A549 (cell line): Measurements from ENCODE around the gene RNF10. TPM values are rescaled to one million over a fixed set of nuclear protein-coding genes. Genes with fewer than 3 reads are reported as not detected.
"Not testable (repeated sequence)": the region's sequence is repeated elsewhere in the genome, so short reads cannot be mapped to it uniquely, and the experiment has no call there.

ENCODE experiments used
- ATAC-seq, 2 experiments: fragments of 200-7000 bp in 1 of 2; fragments of >200 bp in 1 of 2; cut with Nextera tagmentation in 1 of 2; cut with Tn5 transposase in 1 of 2; 3 replicates each; pipeline versions ENCODE4 v1.8.0 to v1.9.1; 2018 to 2020; ENCODE audit warnings: mild to moderate bottlenecking in 1 of 2, moderate library complexity in 1 of 2
- CTCF ChIA-PET: fragments of 300-600 bp; sonication (Branson Sonifier 250); formaldehyde crosslinking; extraction: SDS; loops from one replicate; lab custom pipeline; 2021; ENCODE audit warnings: antibody characterized with exemption, inconsistent platforms; lab: Yijun Ruan, JAX
- POLR2A ChIA-PET: fragments of 350-600 bp; formaldehyde crosslinking; extraction: SDS; loops from one replicate; lab custom pipeline; 2021; ENCODE audit warnings: antibody characterized with exemption, inconsistent platforms; lab: Yijun Ruan, JAX
- DNase-seq, 2 experiments: peaks; one replicate each; pipeline versions ENCODE4 v3.0.0 to v3.0.0-alpha.2; 2011 to 2016; ENCODE audit warnings: low read depth in 1 of 2, low spot score in 1 of 2
- FAIRE-seq: peaks from 2 replicates; lab custom pipeline; 2011; peaks lifted over from hg19 to GRCh38; lab: Jason Lieb, UNC
- H3K27ac ChIP-seq, 2 experiments: fragments of >200 bp; sonication (Bioruptor Twin); formaldehyde crosslinking; 3 replicates each; pipeline ENCODE4 v1.5.1; 2016 to 2017
- H3K4me1 ChIP-seq: fragments of >200 bp; sonication (Bioruptor Twin); formaldehyde crosslinking; 3 replicates; pipeline ENCODE4 v1.6.1; 2016
- H3K4me2 ChIP-seq: fragments of >200 bp; sonication (Bioruptor Twin); formaldehyde crosslinking; 3 replicates; pipeline ENCODE4 v1.6.1; 2016
- H3K4me3 ChIP-seq: fragments of >200 bp; sonication (Bioruptor Twin); formaldehyde crosslinking; 3 replicates; pipeline ENCODE4 v1.5.1; 2016
- H3K9me3 ChIP-seq: fragments of >200 bp; sonication (Bioruptor Twin); formaldehyde crosslinking; 3 replicates; pipeline ENCODE4 v1.6.1; 2016
- BHLHE40 ChIP-seq: IDR thresholded peaks from 2 replicates; pipeline ENCODE4 v1.6.1; 2012; ENCODE audit warnings: low read depth, low read length, inconsistent platforms
- CEBPB ChIP-seq, 2 experiments: fragments of >200 bp in 1 of 2; sonication (Bioruptor Twin) in 1 of 2; formaldehyde crosslinking in 1 of 2; IDR thresholded peaks; 2 replicates each; pipeline ENCODE4 v1.6.1; 2012 to 2016
- EHF ChIP-seq: fragments of 250-450 bp; sonication (Bioruptor Pico); IDR thresholded peaks from 2 replicates; pipeline ENCODE4 v1.5.0; 2020; ENCODE audit warnings: mild to moderate bottlenecking
- EP300 ChIP-seq, 2 experiments: fragments of >200 bp; sonication (Bioruptor Twin); formaldehyde crosslinking; IDR thresholded peaks; 2 replicates in 1 of 2; 3 replicates in 1 of 2; pipeline ENCODE4 v1.6.1; 2016 to 2017
- FOSL2 ChIP-seq, 2 experiments: fragments of 450-650 bp in 1 of 2; fragments of >200 bp in 1 of 2; sonication (Bioruptor Twin) in 1 of 2; formaldehyde crosslinking; IDR thresholded peaks; 2 replicates each; pipeline versions ENCODE4 v1.5.0 to v1.6.1; 2016 to 2020; ENCODE audit warnings: mild to moderate bottlenecking in 1 of 2, moderate library complexity in 1 of 2
- FOXS1 ChIP-seq: fragments of 250-450 bp; sonication (Bioruptor Pico); IDR thresholded peaks from 2 replicates; pipeline ENCODE4 v1.5.0; 2020; ENCODE audit warnings: mild to moderate bottlenecking, moderate library complexity
- HDAC2 ChIP-seq: fragments of 200-600 bp; sonication (generic); IDR thresholded peaks from 2 replicates; pipeline ENCODE4 v1.6.1; 2016
- HOXA7 ChIP-seq: fragments of 250-450 bp; sonication (Bioruptor Pico); IDR thresholded peaks from 2 replicates; pipeline ENCODE4 v1.5.0; 2020; ENCODE audit warnings: mild to moderate bottlenecking, moderate library complexity
- HOXB5 ChIP-seq: fragments of 250-450 bp; sonication (Bioruptor Pico); IDR thresholded peaks from 2 replicates; pipeline ENCODE4 v1.5.0; 2020; ENCODE audit warnings: mild to moderate bottlenecking, moderate library complexity
- POLR2A ChIP-seq: IDR thresholded peaks from 2 replicates; pipeline ENCODE4 v1.6.1; 2012; ENCODE audit warnings: mild to moderate bottlenecking, low read length
- RAD21 ChIP-seq, 2 experiments: fragments of >200 bp in 1 of 2; sonication (Bioruptor Twin) in 1 of 2; formaldehyde crosslinking in 1 of 2; IDR thresholded peaks in 1 of 2; conservative IDR thresholded peaks in 1 of 2; 2 replicates in 1 of 2; 3 replicates in 1 of 2; pipeline ENCODE4 v1.6.1; 2012 to 2018; ENCODE audit warnings: inconsistent platforms in 1 of 2
- RCOR1 ChIP-seq: fragments of 150-350 bp; IDR thresholded peaks from 2 replicates; pipeline ENCODE4 v1.6.1; 2014; ENCODE audit warnings: antibody characterized with exemption, low read length, low read depth
- RFX5 ChIP-seq: fragments of 450-650 bp; IDR thresholded peaks from 2 replicates; pipeline ENCODE4 v1.7.1; 2014; ENCODE audit warnings: antibody characterized with exemption, mild to moderate bottlenecking, moderate library complexity
- TFCP2L1 ChIP-seq: fragments of 250-450 bp; sonication (Bioruptor Pico); IDR thresholded peaks from 2 replicates; pipeline ENCODE4 v1.5.0; 2021; ENCODE audit warnings: mild to moderate bottlenecking
- ZC3H11A ChIP-seq: fragments of 450-650 bp; IDR thresholded peaks from 2 replicates; pipeline ENCODE4 v1.6.1; 2014; ENCODE audit warnings: antibody characterized with exemption, mild to moderate bottlenecking
- ZFP36 ChIP-seq: fragments of 450-650 bp; IDR thresholded peaks from 2 replicates; pipeline ENCODE4 v1.6.1; 2014; ENCODE audit warnings: borderline replicate concordance; ENCODE audit not compliant: partially characterized antibody
- WGBS: methylation state at CpG from one replicate; pipeline ENCODE4 v1.1.6; 2017; ENCODE audit errors: missing lambda C conversion rate; 5-methylcytosine and 5-hydroxymethylcytosine counted together
- polyA plus RNA-seq, 4 experiments: library from polyadenylated mRNA; depleted of rRNA in 3 of 4; stranded (reverse); fragments of >200 nt; fragmentation: RNase III in 1 of 4; extraction: RNeasy Plus Mini Kit Qiagen cat#74134 plus additional on column Dnase treatment in 1 of 4; gene quantifications; 2 replicates in 3 of 4; 3 replicates in 1 of 4; pipeline ENCODE4 v1.2.3, GENCODE V29; 2011 to 2017
- TF ChIP-seq, protein P1 (sequence below): IDR thresholded peaks from 2 replicates; pipeline ENCODE4 v1.6.1; 2012; ENCODE audit warnings: low read depth, borderline replicate concordance
- TF ChIP-seq, protein P2 (sequence below): fragments of >200 bp; sonication (Bioruptor Twin); formaldehyde crosslinking; IDR thresholded peaks from 3 replicates; pipeline ENCODE4 v1.5.1; 2016
- TF ChIP-seq, protein P3 (sequence below): fragments of 250-450 bp; sonication (Bioruptor Pico); IDR thresholded peaks from 2 replicates; pipeline ENCODE4 v1.5.0; 2021; ENCODE audit warnings: mild to moderate bottlenecking, moderate library complexity, borderline replicate concordance

RNF10 gene
- polyA plus RNA-seq, 2 of the 4 experiments (the other 2 are of a cell fraction), result 87.0 to 118 TPM

DNA sequence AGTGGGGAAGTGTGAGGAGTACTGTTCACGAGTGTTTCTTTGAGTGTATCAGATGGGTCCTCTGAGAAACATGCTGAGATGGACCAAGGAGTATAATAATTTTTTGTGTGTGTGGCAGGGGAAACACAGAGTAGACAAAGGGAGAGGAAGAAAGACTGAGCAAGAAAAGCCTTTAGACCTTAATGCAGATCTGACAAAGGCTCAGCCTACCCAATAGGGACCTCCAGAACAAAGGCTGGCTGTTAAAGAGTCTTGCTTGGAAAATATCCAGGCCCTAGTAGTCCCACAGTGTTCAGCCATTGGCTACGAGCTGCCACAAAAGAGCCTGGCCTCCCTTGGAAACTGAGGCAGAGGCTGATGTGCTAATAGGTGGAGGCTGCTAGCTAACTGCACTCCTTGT, 18.7 kb upstream of the RNF10 start:
- POLR2A ChIA-PET, result interaction anchor here (0.6 to 1.6 kb wide), 2 partner anchors 14 to 18 kb away, joined by 5 to 7 read pairs; partner anchors contain the start of gene COQ5
- H3K27ac ChIP-seq, result no peak overlapping the region
- no peak for FAIRE-seq
- no peak for TF ChIP-seq HOXA7 (CRISPR knock-in tag)
- TF ChIP-seq, all 56 proteins: peak for 0
- CTCF ChIA-PET, result interaction anchor here (0.7 to 1.0 kb wide), 2 partner anchors 65 to 328 kb away, joined by 3 read pairs; no protein-coding TSS in a partner anchor
- 94% methylated on average over 2 of the region's 2 CpGs for WGBS
- DNase-seq, result no peak
- Histone ChIP-seq H3K4me3 (no peak overlapping the region), H3K4me2 (no peak overlapping the region), H3K9me3 (no peaks in the 10 kb centered on the region), H3K4me1 (no peaks in the 10 kb centered on the region)
- no peak for ATAC-seq

DNA sequence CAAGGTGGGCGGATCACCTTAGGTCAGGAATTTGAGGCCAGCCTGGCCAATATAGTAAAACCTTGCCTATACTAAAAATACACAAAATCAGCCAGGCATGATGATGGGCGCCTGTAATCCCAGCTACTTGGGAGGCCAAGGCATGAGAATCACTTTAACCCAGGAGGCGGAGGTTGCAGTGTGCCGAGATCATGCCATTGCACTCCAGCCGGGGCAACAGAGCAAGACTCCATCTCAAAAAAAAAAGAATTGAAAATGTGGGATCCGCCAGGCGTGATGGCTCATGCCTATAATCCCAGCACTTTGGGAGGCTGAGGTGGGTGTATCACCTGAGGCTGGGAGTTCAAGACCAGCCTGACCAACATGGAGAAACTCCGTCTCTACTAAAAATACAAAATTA, 14.8 kb upstream of the RNF10 start:
- not testable (repeated sequence) for ATAC-seq

DNA sequence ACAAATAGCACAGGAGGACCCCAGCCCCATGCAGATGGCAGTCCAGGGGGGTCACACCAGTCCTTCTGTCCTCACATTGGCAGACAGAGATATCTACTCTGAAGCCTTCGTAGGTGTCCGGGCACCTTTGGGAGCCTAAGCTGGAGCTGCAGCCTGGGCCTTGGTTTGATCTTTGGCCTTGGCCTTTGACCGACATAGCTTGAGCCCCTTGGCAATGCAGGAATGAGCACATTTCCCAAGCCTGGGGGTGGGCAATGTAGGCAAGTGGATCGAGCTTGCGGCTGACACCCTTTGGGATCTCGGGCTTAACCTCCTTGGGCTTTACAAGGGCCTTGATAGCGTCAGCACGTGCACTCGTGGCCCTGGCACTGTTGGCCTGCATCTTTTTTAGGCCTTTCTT, 11.6 kb upstream of the RNF10 start:
- ChIA-PET POLR2A (no interaction called here), CTCF (interaction anchor here (0.9 kb wide), 1 partner anchor 50 kb away, joined by 4 read pairs; no protein-coding TSS in a partner anchor)
- Histone ChIP-seq H3K4me3 (no peak overlapping the region), H3K4me1 (peaks cover 7% of the 10 kb centered on the region; the same call in 2 of the 3 replicates), H3K9me3 (no peaks in the 10 kb centered on the region), H3K4me2 (no peak overlapping the region), H3K27ac (no peak overlapping the region)
- ATAC-seq, result no peak
- TF ChIP-seq ZC3H11A (no peak), EP300 (IDR thresholded peaks at IDR 0.05) (no peak), RCOR1 (no peak), CEBPB (IDR thresholded peaks at IDR 0.05) (no peak), BHLHE40 (no peak), HDAC2 (no peak), FOXS1 (CRISPR knock-in tag) (no peak), EHF (CRISPR knock-in tag) (no peak), RAD21 (conservative IDR thresholded peaks at IDR 0.05 in 1 of 2, IDR thresholded peaks at IDR 0.05 in 1 of 2) (no peak), POLR2A (no peak), ZFP36 (no peak), HOXB5 (no peak), RFX5 (no peak), TFCP2L1 (no peak), FOSL2 (IDR thresholded peaks at IDR 0.05) (no peak), FOSL2 (CRISPR knock-in tag; IDR thresholded peaks at IDR 0.05) (no peak)
- TF ChIP-seq, protein P1, sequence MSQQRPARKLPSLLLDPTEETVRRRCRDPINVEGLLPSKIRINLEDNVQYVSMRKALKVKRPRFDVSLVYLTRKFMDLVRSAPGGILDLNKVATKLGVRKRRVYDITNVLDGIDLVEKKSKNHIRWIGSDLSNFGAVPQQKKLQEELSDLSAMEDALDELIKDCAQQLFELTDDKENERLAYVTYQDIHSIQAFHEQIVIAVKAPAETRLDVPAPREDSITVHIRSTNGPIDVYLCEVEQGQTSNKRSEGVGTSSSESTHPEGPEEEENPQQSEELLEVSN, result no peak
- TF ChIP-seq, protein P2, sequence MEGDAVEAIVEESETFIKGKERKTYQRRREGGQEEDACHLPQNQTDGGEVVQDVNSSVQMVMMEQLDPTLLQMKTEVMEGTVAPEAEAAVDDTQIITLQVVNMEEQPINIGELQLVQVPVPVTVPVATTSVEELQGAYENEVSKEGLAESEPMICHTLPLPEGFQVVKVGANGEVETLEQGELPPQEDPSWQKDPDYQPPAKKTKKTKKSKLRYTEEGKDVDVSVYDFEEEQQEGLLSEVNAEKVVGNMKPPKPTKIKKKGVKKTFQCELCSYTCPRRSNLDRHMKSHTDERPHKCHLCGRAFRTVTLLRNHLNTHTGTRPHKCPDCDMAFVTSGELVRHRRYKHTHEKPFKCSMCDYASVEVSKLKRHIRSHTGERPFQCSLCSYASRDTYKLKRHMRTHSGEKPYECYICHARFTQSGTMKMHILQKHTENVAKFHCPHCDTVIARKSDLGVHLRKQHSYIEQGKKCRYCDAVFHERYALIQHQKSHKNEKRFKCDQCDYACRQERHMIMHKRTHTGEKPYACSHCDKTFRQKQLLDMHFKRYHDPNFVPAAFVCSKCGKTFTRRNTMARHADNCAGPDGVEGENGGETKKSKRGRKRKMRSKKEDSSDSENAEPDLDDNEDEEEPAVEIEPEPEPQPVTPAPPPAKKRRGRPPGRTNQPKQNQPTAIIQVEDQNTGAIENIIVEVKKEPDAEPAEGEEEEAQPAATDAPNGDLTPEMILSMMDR, result no peak
- TF ChIP-seq, protein P3, sequence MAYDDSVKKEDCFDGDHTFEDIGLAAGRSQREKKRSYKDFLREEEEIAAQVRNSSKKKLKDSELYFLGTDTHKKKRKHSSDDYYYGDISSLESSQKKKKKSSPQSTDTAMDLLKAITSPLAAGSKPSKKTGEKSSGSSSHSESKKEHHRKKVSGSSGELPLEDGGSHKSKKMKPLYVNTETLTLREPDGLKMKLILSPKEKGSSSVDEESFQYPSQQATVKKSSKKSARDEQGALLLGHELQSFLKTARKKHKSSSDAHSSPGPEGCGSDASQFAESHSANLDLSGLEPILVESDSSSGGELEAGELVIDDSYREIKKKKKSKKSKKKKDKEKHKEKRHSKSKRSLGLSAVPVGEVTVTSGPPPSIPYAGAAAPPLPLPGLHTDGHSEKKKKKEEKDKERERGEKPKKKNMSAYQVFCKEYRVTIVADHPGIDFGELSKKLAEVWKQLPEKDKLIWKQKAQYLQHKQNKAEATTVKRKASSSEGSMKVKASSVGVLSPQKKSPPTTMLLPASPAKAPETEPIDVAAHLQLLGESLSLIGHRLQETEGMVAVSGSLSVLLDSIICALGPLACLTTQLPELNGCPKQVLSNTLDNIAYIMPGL (CRISPR knock-in tag), result no peak
- no peak for DNase-seq
- 95% methylated on average over 9 of the region's 9 CpGs for WGBS
- no peak for FAIRE-seq

More for the DNA sequence above, 14.8 kb upstream of the RNF10 start:
- CTCF ChIA-PET, result interaction anchor here (0.7 to 1.0 kb wide), 3 partner anchors 63 to 386 kb away, joined by 3 read pairs; partner anchors contain the start of gene RPLP0
- H3K9me3 ChIP-seq, DNase-seq, FAIRE-seq, H3K4me1 ChIP-seq, H3K27ac ChIP-seq, H3K4me3 ChIP-seq, POLR2A ChIA-PET, H3K4me2 ChIP-seq: not testable (repeated sequence)
- WGBS, result 97% methylated on average over 8 of the region's 8 CpGs
